WTC11 (cell line): Measurements from ENCODE around the gene KCNMA1.

ENCODE experiments used
- CTCF ChIP-seq: fragments of 200-600 bp; IDR thresholded peaks from 2 replicates; pipeline ENCODE4 v1.8.0; 2022; ENCODE audit warnings: antibody characterized with exemption
- ESRRA ChIP-seq: sonication (generic); formaldehyde crosslinking; IDR thresholded peaks from 2 replicates; pipeline ENCODE4 v1.8.1; 2022; ENCODE audit warnings: mild to moderate bottlenecking, missing genetic modification reagents, borderline replicate concordance
- FOXJ3 ChIP-seq: sonication (generic); formaldehyde crosslinking; IDR thresholded peaks from 2 replicates; pipeline ENCODE4 v1.9.0; 2021; ENCODE audit warnings: missing genetic modification reagents, mild to moderate bottlenecking, borderline replicate concordance
- ZBTB43 ChIP-seq: sonication (generic); formaldehyde crosslinking; IDR thresholded peaks from 2 replicates; pipeline ENCODE4 v1.8.1; 2023; ENCODE audit warnings: mild to moderate bottlenecking, missing genetic modification reagents

GRCh38 chr10:77380191-77380590 lies 257.4 kb downstream of the KCNMA1 start:
- no peak for TF ChIP-seq CTCF
- TF ChIP-seq FOXJ3 (CRISPR knock-in tag): no peak
- TF ChIP-seq ESRRA (CRISPR knock-in tag): no peak
- TF ChIP-seq ZBTB43 (CRISPR knock-in tag): no peak
